ENCODE data around the gene KRTAP10-1. TPM values are rescaled to one million over a fixed set of nuclear protein-coding genes. Genes with fewer than 3 reads are reported as not detected.
A peak's percentile ranks its signal among the peaks of the same experiment; 100 is the strongest.

KRTAP10-1 gene
- total RNA-seq, 4 donors from 2014 or later = 0.83 to 8.5 (median 2.6) TPM; not detected in 1

- Histone ChIP-seq H3K27ac (no peak overlapping the region), H3K27me3 (peaks cover 44% of the 10 kb centered on the region), H3K4me1 (peaks cover 19% of the 10 kb centered on the region), H3K9me3 (no peaks in the 10 kb centered on the region), H3K36me3 (no peaks in the 10 kb centered on the region), H3K4me3 (peak overlapping the region; percentile 12)
- TF ChIP-seq EP300 (IDR thresholded peaks at IDR 0.05) (no peak), CTCF (IDR thresholded peaks at IDR 0.05) (peak; percentile 30 to 73), POLR2AphosphoS5 (IDR thresholded peaks at IDR 0.05) (no peak)
- WGBS = 20% methylated on average over 1 of the region's 36 CpGs
- no peak for DNase-seq (ENCODE audit: low spot score in 2 of 2)
These were observed 29.3 kb downstream of the KRTAP10-1 start for GRCh38 chr21:44510508-44511218.

- H3K9me3 ChIP-seq = no peaks in the 10 kb centered on the region
- no peak for TF ChIP-seq POLR2AphosphoS5 (IDR thresholded peaks at IDR 0.05)
- no peak for TF ChIP-seq EP300 (IDR thresholded peaks at IDR 0.05)
- TF ChIP-seq POLR2A (IDR thresholded peaks at IDR 0.05) = no peak
- TF ChIP-seq CTCF (IDR thresholded peaks at IDR 0.05) = no peak
- H3K27me3 ChIP-seq = peaks cover 44% of the 10 kb centered on the region
- WGBS = 10% methylated on average over 2 of the region's 18 CpGs
- DNase-seq (ENCODE audit: low spot score in 2 of 2) = no peak
- peak overlapping the region; percentile 12 for H3K4me3 ChIP-seq
- peaks cover 19% of the 10 kb centered on the region for H3K4me1 ChIP-seq
- no peak overlapping the region for H3K27ac ChIP-seq
- no peaks in the 10 kb centered on the region for H3K36me3 ChIP-seq
These were observed 29.9 kb downstream of the KRTAP10-1 start for GRCh38 chr21:44510109-44510507.

- Histone ChIP-seq H3K4me1 (peaks cover 19% of the 10 kb centered on the region), H3K4me3 (no peak overlapping the region), H3K9me3 (no peaks in the 10 kb centered on the region), H3K27me3 (peaks cover 44% of the 10 kb centered on the region), H3K27ac (no peak overlapping the region), H3K36me3 (no peaks in the 10 kb centered on the region)
- WGBS = 53% methylated on average over 12 of the region's 12 CpGs
- TF ChIP-seq EP300 (IDR thresholded peaks at IDR 0.05) = no peak
- TF ChIP-seq POLR2A (IDR thresholded peaks at IDR 0.05) = no peak
- no peak for TF ChIP-seq POLR2AphosphoS5 (IDR thresholded peaks at IDR 0.05)
- peak in 1 of 2 donors; percentile 43 for TF ChIP-seq CTCF (IDR thresholded peaks at IDR 0.05)
- no peak for DNase-seq (ENCODE audit: low spot score in 2 of 2)
These were observed 30.5 kb downstream of the KRTAP10-1 start for GRCh38 chr21:44509539-44509938.

- peaks cover 44% of the 10 kb centered on the region for H3K27me3 ChIP-seq
- 72% methylated on average over 19 of the region's 30 CpGs for WGBS
- TF ChIP-seq POLR2A (IDR thresholded peaks at IDR 0.05) (no peak), CTCF (IDR thresholded peaks at IDR 0.05) (no peak)
- H3K4me1 ChIP-seq = peaks cover 19% of the 10 kb centered on the region
- no peaks in the 10 kb centered on the region for H3K36me3 ChIP-seq
- no peak for DNase-seq (ENCODE audit: low spot score in 2 of 2)
- no peaks in the 10 kb centered on the region for H3K9me3 ChIP-seq
- no peak overlapping the region for H3K27ac ChIP-seq
- no peak overlapping the region for H3K4me3 ChIP-seq
These were observed 31.1 kb downstream of the KRTAP10-1 start for GRCh38 chr21:44508711-44509445.

GRCh38 chr21:44508426-44508710, 31.6 kb downstream of the KRTAP10-1 start:
- peaks cover 44% of the 10 kb centered on the region for H3K27me3 ChIP-seq
- H3K4me1 ChIP-seq = peaks cover 19% of the 10 kb centered on the region
- no peaks in the 10 kb centered on the region for H3K9me3 ChIP-seq
- no peak overlapping the region for H3K27ac ChIP-seq
- TF ChIP-seq POLR2AphosphoS5 (IDR thresholded peaks at IDR 0.05) (no peak), EP300 (IDR thresholded peaks at IDR 0.05) (no peak), CTCF (IDR thresholded peaks at IDR 0.05) (no peak), POLR2A (IDR thresholded peaks at IDR 0.05) (no peak)
- H3K36me3 ChIP-seq = no peaks in the 10 kb centered on the region
- no peak for DNase-seq (ENCODE audit: low spot score in 2 of 2)
- WGBS = 91% methylated on average over 9 of the region's 9 CpGs
- no peak overlapping the region for H3K4me3 ChIP-seq
